BLaER1 (cell line): Measurements from ENCODE around the gene ATP11A.

Source experiments
- H3K27ac ChIP-seq: shearing (Covaris generic); formaldehyde crosslinking; 2 replicates; pipeline ENCODE4 v1.8.1; 2022
- H3K27me3 ChIP-seq: shearing (Covaris generic); formaldehyde crosslinking; 2 replicates; pipeline ENCODE4 v1.8.1; 2022
- H3K36me3 ChIP-seq: shearing (Covaris generic); formaldehyde crosslinking; 2 replicates; pipeline ENCODE4 v1.8.1; 2022
- H3K4me1 ChIP-seq: shearing (Covaris generic); formaldehyde crosslinking; 2 replicates; pipeline ENCODE4 v1.8.1; 2022
- H3K4me2 ChIP-seq: shearing (Covaris generic); formaldehyde crosslinking; 2 replicates; pipeline ENCODE4 v1.8.1; 2022
- H3K4me3 ChIP-seq: shearing (Covaris generic); formaldehyde crosslinking; 2 replicates; pipeline ENCODE4 v1.8.1; 2022
- H3K9ac ChIP-seq: shearing (Covaris generic); formaldehyde crosslinking; 2 replicates; pipeline ENCODE4 v1.8.1; 2022
- H3K9me3 ChIP-seq: shearing (Covaris generic); formaldehyde crosslinking; 2 replicates; pipeline ENCODE4 v1.8.1; 2022
- H4K20me1 ChIP-seq: shearing (Covaris generic); formaldehyde crosslinking; 2 replicates; pipeline ENCODE4 v1.8.1; 2022
- Cebpa-rat ChIP-seq: shearing (Covaris generic); IDR thresholded peaks from 2 replicates; pipeline ENCODE4 v1.8.1; 2022

The ATP11A gene

GRCh38 chr13:112756511-112756966 is 66.7 kb downstream of the ATP11A start:
- Histone ChIP-seq H3K9me3 (peaks cover 23% of the 10 kb centered on the region), H3K27me3 (no peaks in the 10 kb centered on the region), H3K36me3 (peaks cover 39% of the 10 kb centered on the region), H3K27ac (no peak overlapping the region), H3K4me3 (no peak overlapping the region), H4K20me1 (peaks cover 80% of the 10 kb centered on the region), H3K4me1 (peaks cover 22% of the 10 kb centered on the region), H3K9ac (no peak overlapping the region), H3K4me2 (no peak overlapping the region)
- TF ChIP-seq Cebpa-rat, result no peak

DNA sequence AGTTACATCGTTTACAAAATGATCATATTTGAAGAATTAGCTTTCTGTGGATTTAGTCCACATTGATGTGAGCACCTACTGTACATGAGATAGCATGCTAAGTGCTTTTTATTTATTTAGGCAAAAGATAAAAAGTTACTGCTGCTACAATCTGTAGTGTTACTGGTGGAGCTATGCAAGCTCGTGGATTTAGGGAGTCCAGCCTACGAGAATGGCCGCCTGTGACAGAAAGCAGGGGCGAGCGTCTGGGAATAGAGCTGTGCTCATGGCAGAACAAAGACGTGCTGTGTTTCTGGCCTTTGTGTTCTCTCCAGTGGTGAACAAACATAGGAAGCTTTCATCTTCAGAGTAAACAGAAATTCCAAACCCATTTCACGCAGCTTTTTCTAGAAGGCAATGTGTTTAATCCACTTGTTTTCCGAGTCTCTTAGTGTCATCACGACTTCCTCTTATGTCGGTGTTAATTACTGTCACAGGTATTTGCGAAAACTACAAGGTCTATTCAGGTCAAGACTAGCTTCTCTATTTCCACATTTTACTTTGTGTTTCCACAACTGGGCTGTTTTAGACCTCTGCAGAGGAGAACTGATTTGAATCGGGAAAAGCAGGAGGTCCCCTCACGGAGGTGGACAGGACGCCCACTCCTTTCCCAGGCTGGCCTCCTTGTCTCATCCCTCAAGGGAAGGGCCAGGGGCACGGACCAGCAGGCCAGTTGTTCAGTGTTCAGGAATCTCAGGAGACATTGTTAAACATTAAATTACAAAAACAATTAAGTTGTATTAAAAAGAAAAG is 67.3 kb downstream of the ATP11A start:
- Histone ChIP-seq H3K9ac (no peak overlapping the region), H3K9me3 (peaks cover 23% of the 10 kb centered on the region), H3K4me3 (no peak overlapping the region)

GRCh38 chr13:112757759-112758086 is 67.9 kb downstream of the ATP11A start:
- H3K4me2 ChIP-seq, result no peak overlapping the region
- no peak overlapping the region for H3K27ac ChIP-seq
- no peak overlapping the region for H3K9ac ChIP-seq

More for the DNA sequence above, 67.3 kb downstream of the ATP11A start:
- H3K36me3 ChIP-seq, result peaks cover 41% of the 10 kb centered on the region
- no peaks in the 10 kb centered on the region for H3K27me3 ChIP-seq
- H3K4me2 ChIP-seq, result no peak overlapping the region
- no peak for TF ChIP-seq Cebpa-rat
- no peak overlapping the region for H3K27ac ChIP-seq
- H3K4me1 ChIP-seq, result peaks cover 22% of the 10 kb centered on the region
- H4K20me1 ChIP-seq, result peaks cover 80% of the 10 kb centered on the region

GRCh38 chr13:112759053-112759452 is 69.2 kb downstream of the ATP11A start:
- H4K20me1 ChIP-seq, result peaks cover 80% of the 10 kb centered on the region
- H3K9me3 ChIP-seq, result peaks cover 23% of the 10 kb centered on the region

More at GRCh38 chr13:112757759-112758086, 67.9 kb downstream of the ATP11A start:
- Histone ChIP-seq H3K36me3 (peaks cover 44% of the 10 kb centered on the region), H3K27me3 (no peaks in the 10 kb centered on the region), H3K4me1 (peaks cover 20% of the 10 kb centered on the region), H3K9me3 (peaks cover 23% of the 10 kb centered on the region), H3K4me3 (no peak overlapping the region), H4K20me1 (peaks cover 80% of the 10 kb centered on the region)
- no peak for TF ChIP-seq Cebpa-rat

DNA sequence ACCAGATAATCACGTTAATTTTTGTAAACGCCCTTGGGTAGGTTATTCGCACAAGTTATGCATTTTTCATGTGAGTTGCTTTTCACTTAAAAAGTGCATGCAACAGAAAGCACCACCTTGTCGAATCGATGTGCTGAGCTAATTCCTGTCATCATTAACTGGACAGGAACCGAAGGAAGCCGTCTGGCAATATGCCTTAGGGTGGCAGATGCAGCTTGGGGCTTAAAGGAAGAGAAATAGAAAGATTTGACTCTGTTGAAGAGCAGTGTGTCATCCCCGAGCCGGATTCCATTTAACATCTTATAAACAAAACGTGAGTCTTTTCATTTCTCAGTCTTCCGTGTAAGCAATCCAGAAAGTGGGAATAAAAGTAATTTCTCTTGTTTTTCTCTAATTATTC is 70.0 kb downstream of the ATP11A start:
- no peaks in the 10 kb centered on the region for H3K27me3 ChIP-seq
- peaks cover 23% of the 10 kb centered on the region for H3K9me3 ChIP-seq
- TF ChIP-seq Cebpa-rat, result no peak
- peaks cover 13% of the 10 kb centered on the region for H3K4me1 ChIP-seq
- H3K4me2 ChIP-seq, result no peak overlapping the region
- no peak overlapping the region for H3K4me3 ChIP-seq
- H4K20me1 ChIP-seq, result peaks cover 80% of the 10 kb centered on the region
- no peak overlapping the region for H3K9ac ChIP-seq
- no peak overlapping the region for H3K27ac ChIP-seq
- peaks cover 34% of the 10 kb centered on the region for H3K36me3 ChIP-seq

More at GRCh38 chr13:112759053-112759452, 69.2 kb downstream of the ATP11A start:
- H3K27ac ChIP-seq, result no peak overlapping the region
- peaks cover 41% of the 10 kb centered on the region for H3K36me3 ChIP-seq
- H3K4me1 ChIP-seq, result peaks cover 13% of the 10 kb centered on the region
- no peak overlapping the region for H3K4me2 ChIP-seq
- TF ChIP-seq Cebpa-rat, result no peak
- no peak overlapping the region for H3K9ac ChIP-seq
- H3K4me3 ChIP-seq, result no peak overlapping the region
- H3K27me3 ChIP-seq, result no peaks in the 10 kb centered on the region

- no peak for TF ChIP-seq Cebpa-rat
- Histone ChIP-seq H3K4me1 (peaks cover 13% of the 10 kb centered on the region), H3K9me3 (peaks cover 23% of the 10 kb centered on the region), H3K27me3 (no peaks in the 10 kb centered on the region), H3K4me2 (no peak overlapping the region), H3K36me3 (peaks cover 27% of the 10 kb centered on the region), H3K9ac (no peak overlapping the region), H3K4me3 (no peak overlapping the region), H4K20me1 (peaks cover 80% of the 10 kb centered on the region), H3K27ac (no peak overlapping the region)
Observed at GRCh38 chr13:112760435-112760834, 70.6 kb downstream of the ATP11A start.

DNA sequence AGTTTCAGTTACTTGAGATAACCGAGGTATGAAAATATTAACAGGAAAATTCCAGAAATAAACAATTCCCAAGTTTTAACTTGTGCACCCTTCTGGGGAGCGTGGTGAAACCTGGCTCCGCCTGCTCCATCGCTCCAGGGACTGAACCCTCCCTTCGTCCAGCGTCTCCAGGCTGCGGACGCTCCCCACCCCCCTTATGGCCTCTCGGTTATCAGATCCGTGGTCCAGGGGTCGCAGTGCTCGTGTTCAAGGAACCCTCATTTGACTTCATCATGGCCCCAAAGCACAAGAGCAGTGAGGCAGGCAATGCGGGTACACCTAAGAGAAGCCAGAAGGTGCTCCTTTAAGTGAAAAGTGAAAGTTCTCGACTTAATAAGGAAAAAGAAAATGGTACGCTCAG is 71.1 kb downstream of the ATP11A start:
- peaks cover 24% of the 10 kb centered on the region; the same call in 1 of the 2 replicates for H3K36me3 ChIP-seq
- peaks cover 82% of the 10 kb centered on the region for H4K20me1 ChIP-seq
- no peak overlapping the region for H3K9ac ChIP-seq
- H3K4me1 ChIP-seq, result peaks cover 14% of the 10 kb centered on the region
- TF ChIP-seq Cebpa-rat, result no peak
- H3K27me3 ChIP-seq, result no peaks in the 10 kb centered on the region
- peaks cover 23% of the 10 kb centered on the region for H3K9me3 ChIP-seq
- no peak overlapping the region for H3K27ac ChIP-seq
- no peak overlapping the region for H3K4me3 ChIP-seq
- no peak overlapping the region for H3K4me2 ChIP-seq

- Histone ChIP-seq H3K9ac (no peak overlapping the region), H4K20me1 (peaks cover 78% of the 10 kb centered on the region), H3K36me3 (peaks cover 15% of the 10 kb centered on the region; the same call in 1 of the 2 replicates), H3K27ac (no peak overlapping the region), H3K9me3 (peaks cover 23% of the 10 kb centered on the region), H3K27me3 (no peaks in the 10 kb centered on the region), H3K4me3 (no peak overlapping the region), H3K4me2 (no peak overlapping the region), H3K4me1 (peaks cover 19% of the 10 kb centered on the region)
- no peak for TF ChIP-seq Cebpa-rat
Observed at GRCh38 chr13:112761701-112762689, 72.2 kb downstream of the ATP11A start.

GRCh38 chr13:112762690-112763080 is 72.8 kb downstream of the ATP11A start:
- H3K27ac ChIP-seq, result no peak overlapping the region
- no peak overlapping the region for H3K4me2 ChIP-seq
- H3K27me3 ChIP-seq, result no peaks in the 10 kb centered on the region
- H3K36me3 ChIP-seq, result peaks cover 15% of the 10 kb centered on the region; the same call in 1 of the 2 replicates
- H3K9me3 ChIP-seq, result peaks cover 19% of the 10 kb centered on the region
- peaks cover 80% of the 10 kb centered on the region for H4K20me1 ChIP-seq
- TF ChIP-seq Cebpa-rat, result no peak
- H3K4me3 ChIP-seq, result no peak overlapping the region
- no peak overlapping the region for H3K9ac ChIP-seq
- peaks cover 22% of the 10 kb centered on the region for H3K4me1 ChIP-seq
